ENCODE results near the gene TTLL1.

The TTLL1 gene

DNA sequence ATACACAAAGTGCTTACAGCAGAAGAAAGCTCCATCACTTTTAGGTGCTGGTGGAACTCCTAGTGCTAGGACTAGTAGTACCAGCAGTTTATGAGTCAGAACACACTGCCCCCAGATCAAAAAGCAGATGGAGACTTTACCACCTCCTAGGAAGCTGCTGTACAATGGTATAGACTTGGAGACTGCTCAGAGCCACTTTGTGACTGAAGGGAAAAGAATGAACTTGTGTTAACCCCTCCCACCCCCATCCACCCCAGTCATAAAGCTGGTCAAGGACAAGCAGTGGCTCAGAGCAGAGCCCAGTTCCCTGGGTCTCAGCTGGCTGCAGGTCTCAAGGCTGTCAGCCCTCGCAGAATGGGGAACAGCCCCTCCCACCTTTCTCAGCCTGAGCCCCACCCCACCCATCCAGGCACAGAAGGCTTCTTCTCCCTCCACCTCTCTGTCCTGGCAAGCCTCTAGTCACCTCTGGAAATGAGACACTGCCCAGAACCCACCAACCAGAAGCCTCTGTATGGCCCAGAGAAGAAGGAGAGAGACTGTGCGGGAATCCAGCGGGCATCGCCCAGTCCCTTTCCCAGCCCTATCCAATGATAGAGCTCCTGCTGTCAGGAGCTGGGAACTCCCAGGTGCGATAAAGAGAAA is 98.1 kb downstream of the TTLL1 start:
- peak in 1 of 2 donors; percentile 58 for DNase-seq
- TF ChIP-seq, protein P1, sequence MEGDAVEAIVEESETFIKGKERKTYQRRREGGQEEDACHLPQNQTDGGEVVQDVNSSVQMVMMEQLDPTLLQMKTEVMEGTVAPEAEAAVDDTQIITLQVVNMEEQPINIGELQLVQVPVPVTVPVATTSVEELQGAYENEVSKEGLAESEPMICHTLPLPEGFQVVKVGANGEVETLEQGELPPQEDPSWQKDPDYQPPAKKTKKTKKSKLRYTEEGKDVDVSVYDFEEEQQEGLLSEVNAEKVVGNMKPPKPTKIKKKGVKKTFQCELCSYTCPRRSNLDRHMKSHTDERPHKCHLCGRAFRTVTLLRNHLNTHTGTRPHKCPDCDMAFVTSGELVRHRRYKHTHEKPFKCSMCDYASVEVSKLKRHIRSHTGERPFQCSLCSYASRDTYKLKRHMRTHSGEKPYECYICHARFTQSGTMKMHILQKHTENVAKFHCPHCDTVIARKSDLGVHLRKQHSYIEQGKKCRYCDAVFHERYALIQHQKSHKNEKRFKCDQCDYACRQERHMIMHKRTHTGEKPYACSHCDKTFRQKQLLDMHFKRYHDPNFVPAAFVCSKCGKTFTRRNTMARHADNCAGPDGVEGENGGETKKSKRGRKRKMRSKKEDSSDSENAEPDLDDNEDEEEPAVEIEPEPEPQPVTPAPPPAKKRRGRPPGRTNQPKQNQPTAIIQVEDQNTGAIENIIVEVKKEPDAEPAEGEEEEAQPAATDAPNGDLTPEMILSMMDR (IDR thresholded peaks at IDR 0.05) = no peak
- Histone ChIP-seq H3K4me1 (peaks cover 0 to 88% (median 62%) of the 10 kb centered on the region in 4 donors), H3K27me3 (no peaks in the 10 kb centered on the region), H3K4me3 (peak overlapping the region; percentile 17 to 25), H3K9me3 (no peaks in the 10 kb centered on the region), H3K36me3 (no peaks in the 10 kb centered on the region), H3K27ac (peak overlapping the region; percentile 83 to 87)
- intact Hi-C loops (cut with DNase I; ENCODE audit: low total_unique reads) = no loop called here

DNA sequence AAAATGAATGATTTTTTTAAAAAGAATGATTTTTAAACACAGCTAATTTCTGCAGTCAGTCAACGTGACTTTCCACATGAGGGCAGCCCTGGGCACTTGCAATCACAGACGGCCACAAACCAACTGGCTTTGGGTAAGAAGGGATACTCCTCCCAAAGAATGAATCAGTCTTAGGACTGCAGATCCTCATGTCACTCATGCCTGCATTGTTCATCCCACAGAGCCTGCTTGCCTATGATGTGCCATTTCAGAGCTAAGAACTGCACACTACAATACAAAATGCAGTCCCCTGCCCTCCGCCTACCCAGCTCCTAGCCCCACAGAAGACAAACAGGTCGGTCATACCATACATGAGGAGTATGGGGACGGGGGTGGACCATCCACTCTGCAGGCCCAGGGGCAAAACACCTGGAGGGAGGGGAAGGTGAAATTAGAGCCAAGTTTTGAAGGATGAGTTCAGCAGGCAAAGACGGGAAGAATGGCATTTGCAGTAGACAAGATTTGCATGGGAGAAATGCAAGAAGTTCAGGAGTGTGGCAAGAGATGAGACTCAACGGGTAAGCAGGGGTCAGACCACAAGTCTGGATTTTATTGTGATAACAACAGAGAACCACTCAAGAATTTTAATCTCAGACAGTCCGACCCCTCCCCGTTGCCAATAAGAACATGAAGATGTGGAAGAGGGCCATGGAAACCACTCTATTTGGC is 98.9 kb downstream of the TTLL1 start:
- peak in 1 of 2 donors; percentile 76 for DNase-seq

More for the DNA sequence above, 98.9 kb downstream of the TTLL1 start:
- Histone ChIP-seq H3K36me3 (no peaks in the 10 kb centered on the region), H3K4me3 (peak overlapping the region in 1 of 2 donors; percentile 25), H3K27ac (peak overlapping the region; percentile 83 to 87), H3K4me1 (peaks cover 0 to 88% (median 58%) of the 10 kb centered on the region in 4 donors), H3K27me3 (no peaks in the 10 kb centered on the region), H3K9me3 (no peaks in the 10 kb centered on the region)
- intact Hi-C loops (cut with DNase I; ENCODE audit: low total_unique reads) = no loop called here
- TF ChIP-seq, protein P1 (IDR thresholded peaks at IDR 0.05) = peak in 1 of 2 experiments; percentile 43
